ENCODE data around the gene FANCE. TPM values are rescaled to one million over a fixed set of nuclear protein-coding genes. Genes with fewer than 3 reads are reported as not detected.

The FANCE gene
- total RNA-seq, 2 experiments from 2014 or later: 11.7 to 13.0 TPM

DNA sequence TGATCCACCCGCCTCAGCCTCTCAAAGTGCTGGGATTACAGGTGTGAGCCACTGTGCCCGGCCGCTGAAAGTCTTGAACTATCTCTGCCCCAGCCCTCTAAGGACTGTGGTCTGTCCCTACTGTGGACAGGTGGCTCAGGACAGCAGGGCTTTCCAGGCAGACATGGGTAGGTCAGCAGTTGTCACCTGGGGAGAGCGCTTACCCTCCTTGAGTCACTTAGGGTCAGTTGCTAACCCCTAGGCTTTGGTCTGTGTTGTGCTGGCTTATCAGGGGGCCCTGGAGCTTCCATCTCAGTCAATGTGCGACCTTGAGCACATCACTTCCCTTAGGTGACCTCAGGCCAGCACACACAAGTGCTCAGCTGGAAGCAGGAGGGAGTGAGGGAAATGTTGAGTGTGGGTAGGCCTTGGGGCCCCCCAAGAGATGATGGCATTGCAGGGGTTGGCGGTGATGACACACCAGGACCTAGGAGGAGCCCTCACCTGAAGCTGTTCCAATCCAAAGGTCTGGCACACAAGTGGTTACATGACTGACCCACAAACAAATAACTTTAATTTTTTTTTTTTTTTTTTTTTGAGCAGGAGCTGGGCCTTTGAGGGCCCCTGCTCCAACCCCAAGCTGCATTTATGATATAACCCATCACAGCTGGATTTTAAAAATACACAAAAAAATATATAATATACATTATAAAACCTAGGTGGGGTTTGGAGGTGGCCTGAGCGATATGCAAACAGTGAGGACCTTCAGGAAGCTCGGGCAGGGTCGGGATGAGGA is 21.1 kb downstream of the FANCE start:
- H3K36me3 Mint-ChIP-seq (ENCODE audit: low read depth): peaks cover 46% of the 10 kb centered on the region
- H3K27ac Mint-ChIP-seq: peak overlapping the region; percentile 57
- DNase-seq: no peak

DNA sequence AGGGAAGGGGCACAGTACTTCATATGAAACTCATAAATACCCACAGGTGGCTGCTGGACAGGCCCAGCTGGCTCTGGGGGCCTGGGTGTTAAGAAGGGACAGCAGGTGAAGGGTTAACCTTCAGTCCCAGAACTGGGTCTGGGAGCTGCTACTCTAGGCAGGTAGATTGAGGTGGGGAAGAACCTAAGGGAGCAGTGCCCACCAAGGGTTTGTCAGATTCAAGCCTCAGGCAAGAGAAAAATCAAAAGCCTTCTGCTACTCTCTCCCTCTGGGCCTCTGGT is 21.7 kb downstream of the FANCE start:
- H3K9me3 Mint-ChIP-seq: no peaks in the 10 kb centered on the region
- peaks cover 39% of the 10 kb centered on the region for H3K4me1 Mint-ChIP-seq
- peak overlapping the region; percentile 57 for H3K27ac Mint-ChIP-seq
- DNase-seq: no peak
- ChIA-PET CTCF (interaction anchor here (0.7 to 1.6 kb wide), 5 partner anchors 15 to 155 kb away, joined by 3 to 4 read pairs (median 3); no protein-coding TSS in a partner anchor), POLR2A (no interaction called here)
- H3K4me3 Mint-ChIP-seq: no peak overlapping the region
- H3K36me3 Mint-ChIP-seq (ENCODE audit: low read depth): peaks cover 40% of the 10 kb centered on the region
- no peaks in the 10 kb centered on the region for H3K27me3 Mint-ChIP-seq

More for the DNA sequence above, 21.1 kb downstream of the FANCE start:
- H3K4me3 Mint-ChIP-seq: no peak overlapping the region
- peaks cover 39% of the 10 kb centered on the region for H3K4me1 Mint-ChIP-seq
- no peaks in the 10 kb centered on the region for H3K9me3 Mint-ChIP-seq
- ChIA-PET CTCF (interaction anchor here (0.7 to 1.6 kb wide), 5 partner anchors 14 to 154 kb away, joined by 3 to 4 read pairs (median 3); no protein-coding TSS in a partner anchor), POLR2A (no interaction called here)
- H3K27me3 Mint-ChIP-seq: no peaks in the 10 kb centered on the region

DNA sequence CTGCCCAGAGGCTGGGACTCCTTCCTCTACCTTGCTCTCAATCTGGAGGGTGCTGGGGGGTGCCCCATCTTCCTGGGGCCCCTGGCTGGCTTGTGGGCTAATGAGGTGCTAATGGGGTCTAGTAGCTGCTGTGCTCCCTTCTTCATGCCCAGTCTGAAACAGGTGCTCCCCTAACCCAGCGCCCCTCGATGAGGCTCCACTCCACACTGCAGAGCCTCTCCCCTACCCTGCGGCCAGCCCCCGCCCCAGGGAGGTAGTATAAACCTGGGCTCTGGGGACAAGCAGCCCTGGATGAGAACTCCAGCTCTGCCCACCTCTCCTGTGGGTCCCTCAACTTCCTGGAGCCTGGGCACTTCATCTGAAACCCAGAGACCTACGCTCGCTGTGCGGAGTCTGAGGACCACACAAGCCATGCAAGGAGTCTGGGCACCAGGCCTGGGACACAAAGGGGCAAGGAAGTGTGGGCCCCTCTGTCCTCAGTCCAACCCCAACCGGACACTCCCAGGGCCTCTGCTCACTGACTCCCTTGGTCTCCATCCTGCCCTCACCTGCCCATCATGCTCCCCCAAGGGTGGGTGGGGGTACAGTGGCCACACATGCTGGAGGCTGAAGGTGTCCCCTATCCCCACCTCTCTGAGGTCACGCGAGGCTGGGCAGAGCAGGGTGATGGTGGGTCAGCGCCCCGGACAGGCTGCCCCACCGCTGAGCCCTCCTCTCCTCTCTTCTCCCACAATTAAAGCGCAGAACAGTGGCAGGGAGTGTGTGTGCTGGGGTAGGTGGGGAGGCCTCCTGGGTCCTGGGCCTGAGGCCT is 22.2 kb downstream of the FANCE start:
- no peaks in the 10 kb centered on the region for H3K27me3 Mint-ChIP-seq
- no peak overlapping the region for H3K4me3 Mint-ChIP-seq
- no peak for DNase-seq
- H3K27ac Mint-ChIP-seq: peak overlapping the region; percentile 48
- peaks cover 35% of the 10 kb centered on the region for H3K36me3 Mint-ChIP-seq (ENCODE audit: low read depth)
- peaks cover 37% of the 10 kb centered on the region for H3K4me1 Mint-ChIP-seq
- H3K9me3 Mint-ChIP-seq: no peaks in the 10 kb centered on the region
- ChIA-PET CTCF (interaction anchor here (1.6 kb wide), 2 partner anchors 15 to 78 kb away, joined by 3 to 4 read pairs; no protein-coding TSS in a partner anchor), POLR2A (no interaction called here)

DNA sequence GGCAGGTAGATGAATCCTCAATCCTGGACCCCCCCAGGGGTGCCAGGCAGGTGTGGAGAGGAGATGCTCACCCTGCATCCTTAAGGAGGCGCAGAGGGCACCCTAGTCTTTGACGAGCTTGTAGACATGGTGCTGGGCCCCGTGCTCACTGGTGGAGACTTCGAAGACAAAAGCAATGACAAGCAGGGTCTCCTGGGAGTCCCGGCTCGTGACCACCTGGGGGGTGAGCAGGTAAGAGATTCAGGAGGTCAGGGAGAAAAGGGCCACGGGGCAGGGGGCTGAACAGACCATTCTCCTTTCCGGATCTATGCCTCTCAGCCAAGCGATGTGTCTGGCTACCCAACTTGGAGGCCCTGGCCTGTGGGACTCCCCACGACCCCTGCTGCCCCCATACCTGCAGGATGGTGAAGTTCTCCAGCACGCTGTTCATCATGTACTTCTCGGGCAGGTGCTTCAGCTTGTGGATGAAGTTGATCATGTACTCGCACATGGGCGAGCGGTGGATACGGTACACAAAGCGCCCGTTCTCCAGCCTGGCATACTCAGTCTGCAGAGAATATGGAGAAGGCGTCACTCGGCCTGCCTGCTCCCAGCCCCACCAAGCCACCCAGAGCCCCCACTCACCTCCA is 22.9 kb downstream of the FANCE start:
- POLR2A ChIA-PET: no interaction called here
- H3K4me3 Mint-ChIP-seq: no peak overlapping the region
- no peak for DNase-seq
- no peaks in the 10 kb centered on the region for H3K9me3 Mint-ChIP-seq
- H3K36me3 Mint-ChIP-seq (ENCODE audit: low read depth): peaks cover 28% of the 10 kb centered on the region
- no peaks in the 10 kb centered on the region for H3K27me3 Mint-ChIP-seq
- peak overlapping the region; percentile 48 for H3K27ac Mint-ChIP-seq
- peaks cover 30% of the 10 kb centered on the region for H3K4me1 Mint-ChIP-seq
- CTCF ChIA-PET: interaction anchor here (0.5 to 1.1 kb wide), 3 partner anchors 9 to 583 kb away, joined by 3 to 4 read pairs (median 3); no protein-coding TSS in a partner anchor

DNA sequence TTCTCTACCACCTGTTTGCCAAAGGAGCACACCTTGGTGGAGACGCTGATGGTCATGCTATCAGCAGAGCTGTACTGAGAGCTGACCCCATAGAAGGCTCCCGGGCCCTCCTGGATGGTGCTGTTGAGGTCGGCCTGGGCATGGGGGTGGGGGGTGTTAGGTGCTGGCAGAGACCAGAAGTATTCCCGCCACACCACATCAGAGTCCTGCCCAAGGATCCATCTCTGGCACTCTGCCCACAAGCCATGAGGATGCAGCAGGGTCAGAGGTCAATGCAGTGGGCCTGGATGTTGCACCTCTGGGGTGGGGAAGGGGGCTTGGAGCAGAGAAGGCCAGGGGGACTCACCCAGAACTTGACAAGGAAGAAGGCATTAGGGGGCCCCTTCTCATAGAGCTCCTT is 23.4 kb downstream of the FANCE start:
- peaks cover 23% of the 10 kb centered on the region for H3K36me3 Mint-ChIP-seq (ENCODE audit: low read depth)
- H3K4me1 Mint-ChIP-seq: peaks cover 25% of the 10 kb centered on the region
- H3K9me3 Mint-ChIP-seq: no peaks in the 10 kb centered on the region
- H3K4me3 Mint-ChIP-seq: no peak overlapping the region
- ChIA-PET POLR2A (no interaction called here), CTCF (interaction anchor here (0.5 to 1.1 kb wide), 3 partner anchors 10 to 583 kb away, joined by 3 to 4 read pairs (median 3); no protein-coding TSS in a partner anchor)
- H3K27ac Mint-ChIP-seq: no peak overlapping the region
- no peaks in the 10 kb centered on the region for H3K27me3 Mint-ChIP-seq
- DNase-seq: no peak

GRCh38 chr6:35476004-35476403 is 23.9 kb downstream of the FANCE start:
- CTCF ChIA-PET: interaction anchor here (0.7 to 1.4 kb wide), 3 partner anchors 10 to 115 kb away, joined by 3 to 6 read pairs (median 3); no protein-coding TSS in a partner anchor
- Mint-ChIP-seq H3K4me1 (peaks cover 21% of the 10 kb centered on the region), H3K27ac (no peak overlapping the region), H3K27me3 (no peaks in the 10 kb centered on the region), H3K9me3 (no peaks in the 10 kb centered on the region), H3K36me3 (ENCODE audit: low read depth) (peaks cover 18% of the 10 kb centered on the region), H3K4me3 (no peak overlapping the region)
- no peak for DNase-seq
- POLR2A ChIA-PET: no interaction called here

GRCh38 chr6:35477028-35477427 is 24.9 kb downstream of the FANCE start:
- Mint-ChIP-seq H3K4me1 (peaks cover 10% of the 10 kb centered on the region), H3K27me3 (no peaks in the 10 kb centered on the region), H3K9me3 (no peaks in the 10 kb centered on the region), H3K27ac (no peak overlapping the region), H3K36me3 (ENCODE audit: low read depth) (peaks cover 10% of the 10 kb centered on the region), H3K4me3 (no peak overlapping the region)
- no peak for DNase-seq
- POLR2A ChIA-PET: no interaction called here
- CTCF ChIA-PET: interaction anchor here (1.3 to 1.7 kb wide), 3 partner anchors 9 to 259 kb away, joined by 3 to 6 read pairs (median 4); partner anchors contain the start of gene RPL10A

- ChIA-PET POLR2A (interaction anchor here (0.6 kb wide), 1 partner anchor 11 kb away, joined by 6 read pairs; no protein-coding TSS in a partner anchor), CTCF (interaction anchor here (0.6 to 1.7 kb wide), 4 partner anchors 9 to 258 kb away, joined by 3 to 6 read pairs (median 4); partner anchors contain the start of gene RPL10A)
- no peak overlapping the region for H3K4me3 Mint-ChIP-seq
- H3K9me3 Mint-ChIP-seq: no peaks in the 10 kb centered on the region
- no peaks in the 10 kb centered on the region for H3K27me3 Mint-ChIP-seq
- peaks cover 6% of the 10 kb centered on the region for H3K4me1 Mint-ChIP-seq
- no peak overlapping the region for H3K27ac Mint-ChIP-seq
- H3K36me3 Mint-ChIP-seq (ENCODE audit: low read depth): peaks cover 5% of the 10 kb centered on the region
- DNase-seq: no peak
Measured at GRCh38 chr6:35477551-35478179, 25.5 kb downstream of the FANCE start.

DNA sequence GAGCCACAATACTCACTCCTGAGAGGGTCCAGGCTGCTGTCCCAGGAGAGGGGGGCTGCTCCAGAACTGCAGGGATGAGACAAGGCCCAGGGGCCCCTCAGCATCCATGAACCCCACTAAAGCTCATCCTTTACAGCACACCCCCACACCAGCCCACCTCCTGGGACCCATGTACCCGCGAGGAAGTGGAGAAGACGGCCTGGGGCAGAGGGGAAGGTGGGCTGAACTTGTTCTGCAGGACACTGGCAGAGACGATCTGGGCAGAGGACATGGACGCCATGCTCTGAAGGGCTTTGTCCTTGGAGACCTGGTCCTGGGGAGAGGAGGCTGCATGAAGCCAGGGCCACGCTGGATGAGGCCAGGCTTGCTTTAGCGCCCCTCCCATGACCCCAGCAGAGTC is 26.1 kb downstream of the FANCE start:
- Mint-ChIP-seq H3K36me3 (ENCODE audit: low read depth) (peaks cover 5% of the 10 kb centered on the region), H3K4me1 (peaks cover 6% of the 10 kb centered on the region), H3K27ac (no peak overlapping the region), H3K27me3 (no peaks in the 10 kb centered on the region), H3K4me3 (no peak overlapping the region), H3K9me3 (no peaks in the 10 kb centered on the region)
- POLR2A ChIA-PET: no interaction called here
- no peak for DNase-seq
- CTCF ChIA-PET: interaction anchor here (1.7 kb wide), 1 partner anchor 258 kb away, joined by 4 read pairs; no protein-coding TSS in a partner anchor

- Mint-ChIP-seq H3K36me3 (ENCODE audit: low read depth) (no peaks in the 10 kb centered on the region), H3K9me3 (no peaks in the 10 kb centered on the region), H3K4me1 (peaks cover 3% of the 10 kb centered on the region), H3K27ac (no peak overlapping the region), H3K4me3 (no peak overlapping the region), H3K27me3 (no peaks in the 10 kb centered on the region)
- no peak for DNase-seq
- ChIA-PET CTCF (interaction anchor here (0.5 to 2.9 kb wide), 4 partner anchors 11 to 954 kb away, joined by 3 to 21 read pairs (median 3); partner anchors contain the start of gene RPL10A), POLR2A (no interaction called here)
Measured at GRCh38 chr6:35480176-35480575, 28.0 kb downstream of the FANCE start.

GRCh38 chr6:35481226-35481625 is 29.1 kb downstream of the FANCE start:
- no peaks in the 10 kb centered on the region for H3K27me3 Mint-ChIP-seq

GRCh38 chr6:35483062-35483461 is 30.9 kb downstream of the FANCE start:
- Mint-ChIP-seq H3K27ac (no peak overlapping the region), H3K4me1 (peaks cover 6% of the 10 kb centered on the region), H3K36me3 (ENCODE audit: low read depth) (no peaks in the 10 kb centered on the region), H3K9me3 (no peaks in the 10 kb centered on the region), H3K4me3 (no peak overlapping the region), H3K27me3 (no peaks in the 10 kb centered on the region)
- POLR2A ChIA-PET: no interaction called here
- CTCF ChIA-PET: interaction anchor here (1.0 to 1.1 kb wide), 2 partner anchors 12 to 18 kb away, joined by 3 to 4 read pairs; no protein-coding TSS in a partner anchor
- no peak for DNase-seq

More at GRCh38 chr6:35481226-35481625, 29.1 kb downstream of the FANCE start:
- no peaks in the 10 kb centered on the region for H3K9me3 Mint-ChIP-seq
- CTCF ChIA-PET: interaction anchor here (0.6 to 2.9 kb wide), 5 partner anchors 10 to 1165 kb away, joined by 3 to 21 read pairs (median 4); partner anchors contain the start of gene RPL10A
- no peak overlapping the region for H3K4me3 Mint-ChIP-seq
- DNase-seq: no peak
- peaks cover 3% of the 10 kb centered on the region for H3K4me1 Mint-ChIP-seq
- POLR2A ChIA-PET: no interaction called here
- H3K36me3 Mint-ChIP-seq (ENCODE audit: low read depth): no peaks in the 10 kb centered on the region
- no peak overlapping the region for H3K27ac Mint-ChIP-seq
